ENCODE measurements around the gene CYREN. TPM values are rescaled to one million over a fixed set of nuclear protein-coding genes. Genes with fewer than 3 reads are reported as not detected.
A peak's percentile ranks its signal among the peaks of the same experiment; 100 is the strongest.

Gene CYREN
- total RNA-seq, 1 experiment from 2014 or later, result 49.6 TPM

- intact Hi-C loops (cut with micrococcal nuclease; ENCODE audit: unreplicated experiment) (no loop called here), in situ Hi-C loops (cut with HindIII; ENCODE audit: low pct_unique_long_range_greater_than_20kb, low sequenced_read_pairs) (no loop called here)
- Histone ChIP-seq H3K4me1 (ENCODE audit: control insufficient read depth, insufficient read depth, low read length) (no peaks in the 10 kb centered on the region), H3K4me3 (ENCODE audit: low read depth in 2 of 2, low read length in 2 of 2) (no peak overlapping the region), H3K9me3 (ENCODE audit: control insufficient read depth, insufficient read depth, low read depth, low read length) (peaks cover 6% of the 10 kb centered on the region; the same call in 1 of the 2 replicates), H3K27ac (ENCODE audit: low read length) (peak overlapping the region; percentile 34; the same call in 1 of the 2 replicates), H3K27me3 (ENCODE audit: control insufficient read depth, insufficient read depth, low read length) (no peaks in the 10 kb centered on the region), H3K36me3 (ENCODE audit: control insufficient read depth, insufficient read depth, low read length) (no peaks in the 10 kb centered on the region)
- DNase-seq (ENCODE audit: low read depth, low spot score) (no peak), ATAC-seq (no peak)
- CTCF ChIA-PET, result interaction anchor here (0.6 kb wide), 1 partner anchor 528 kb away, joined by 7 read pairs; no protein-coding TSS in a partner anchor
- no TSS peak for BruUV-seq (replicated peaks)
- TF ChIP-seq REST (IDR thresholded peaks at IDR 0.05; ENCODE audit: insufficient read depth in 1 of 2, low read depth in 2 of 2, low read length in 1 of 2) (no peak), CTCF (IDR thresholded peaks at IDR 0.05) (no peak), TCF7L2 (IDR thresholded peaks at IDR 0.05; ENCODE audit: low read depth, low read length) (no peak), SIN3A (IDR thresholded peaks at IDR 0.05; ENCODE audit: borderline replicate concordance, insufficient read depth, low read depth, low read length) (no peak), POLR2AphosphoS5 (IDR thresholded peaks at IDR 0.05; ENCODE audit: low read depth, low read length) (no peak)
- POLR2A ChIA-PET, result interaction anchor here (0.7 kb wide), 1 partner anchor 29 kb away, joined by 4 read pairs; no protein-coding TSS in a partner anchor
Observed at GRCh38 chr7:135160858-135161653, 9.5 kb downstream of the CYREN start.

GRCh38 chr7:135160098-135160857 is 10.2 kb downstream of the CYREN start:
- no peaks in the 10 kb centered on the region for H3K27me3 ChIP-seq (ENCODE audit: control insufficient read depth, insufficient read depth, low read length)
- DNase-seq (ENCODE audit: low read depth, low spot score) (no peak), ATAC-seq (no peak)
- in situ Hi-C loops (cut with HindIII; ENCODE audit: low pct_unique_long_range_greater_than_20kb, low sequenced_read_pairs) (no loop called here), intact Hi-C loops (cut with micrococcal nuclease; ENCODE audit: unreplicated experiment) (no loop called here)
- POLR2A ChIA-PET, result interaction anchor here (0.7 kb wide), 1 partner anchor 28 kb away, joined by 4 read pairs; no protein-coding TSS in a partner anchor
- no peak for TF ChIP-seq SIN3A (IDR thresholded peaks at IDR 0.05; ENCODE audit: borderline replicate concordance, insufficient read depth, low read depth, low read length)
- no peak for TF ChIP-seq CTCF (IDR thresholded peaks at IDR 0.05)
- no peak for TF ChIP-seq TCF7L2 (IDR thresholded peaks at IDR 0.05; ENCODE audit: low read depth, low read length)
- TF ChIP-seq POLR2AphosphoS5 (IDR thresholded peaks at IDR 0.05; ENCODE audit: low read depth, low read length), result no peak
- TF ChIP-seq REST (IDR thresholded peaks at IDR 0.05; ENCODE audit: insufficient read depth in 1 of 2, low read depth in 2 of 2, low read length in 1 of 2), result no peak
- no TSS peak for BruUV-seq (replicated peaks)
- H3K36me3 ChIP-seq (ENCODE audit: control insufficient read depth, insufficient read depth, low read length), result no peaks in the 10 kb centered on the region
- H3K4me3 ChIP-seq (ENCODE audit: low read depth in 2 of 2, low read length in 2 of 2), result no peak overlapping the region
- H3K4me1 ChIP-seq (ENCODE audit: control insufficient read depth, insufficient read depth, low read length), result no peaks in the 10 kb centered on the region
- H3K9me3 ChIP-seq (ENCODE audit: control insufficient read depth, insufficient read depth, low read depth, low read length), result peaks cover 10% of the 10 kb centered on the region; the same call in 1 of the 2 replicates
- CTCF ChIA-PET, result interaction anchor here (0.6 kb wide), 1 partner anchor 528 kb away, joined by 7 read pairs; no protein-coding TSS in a partner anchor
- no peak overlapping the region for H3K27ac ChIP-seq (ENCODE audit: low read length)

Measured in Panc1 (cell line).